OCI-LY7 (cell line): ENCODE data around the gene TMEM63B. TPM values are rescaled to one million over a fixed set of nuclear protein-coding genes. Genes with fewer than 3 reads are reported as not detected.

Experiments used
- BruUV-seq: library from RNA; stranded (reverse); fragments of 400-500 nt; replicated peaks from 2 replicates; lab custom pipeline; 2021; lab: Mats Ljungman, UMichigan
- CTCF ChIA-PET: fragments of 300-600 bp; sonication (Branson Sonifier 250); formaldehyde crosslinking; loops from one replicate; lab custom pipeline; 2022; ENCODE audit warnings: antibody characterized with exemption; ENCODE audit not compliant: unreplicated experiment; lab: Charles Lee
- POLR2A ChIA-PET: fragments of 300-600 bp; sonication (Branson Sonifier 250); formaldehyde crosslinking; loops from one replicate; lab custom pipeline; 2022; ENCODE audit warnings: antibody characterized with exemption; lab: Charles Lee
- DNase-seq: peaks from one replicate; pipeline ENCODE4 v3.0.0-alpha.2; 2015; ENCODE audit warnings: low spot score
- H2AFZ ChIP-seq: fragments of 200-600 bp; sonication (generic), shearing (Covaris generic); 2 replicates; pipeline ENCODE4 v1.6.1; 2014; ENCODE audit warnings: mild to moderate bottlenecking, antibody characterized with exemption, low read length, moderate library complexity
- H3K27ac ChIP-seq: fragments of 200-600 bp; sonication (generic); 2 replicates; pipeline ENCODE4 v1.5.1; 2014; ENCODE audit warnings: mixed run types, low read depth, mild to moderate bottlenecking, moderate library complexity, low read length, inconsistent platforms; ENCODE audit not compliant: poor library complexity, severe bottlenecking
- H3K36me3 ChIP-seq: fragments of 200-600 bp; sonication (generic); 2 replicates; pipeline ENCODE4 v1.6.1; 2014; ENCODE audit warnings: mild to moderate bottlenecking, antibody characterized with exemption, low read length, moderate library complexity, mixed read lengths; ENCODE audit not compliant: insufficient read depth
- H3K4me1 ChIP-seq: fragments of 200-600 bp; sonication (generic); 2 replicates; pipeline ENCODE4 v1.5.1; 2014; ENCODE audit warnings: mild to moderate bottlenecking, low read length; ENCODE audit not compliant: insufficient read depth, poor library complexity, severe bottlenecking
- H3K4me2 ChIP-seq: fragments of 200-600 bp; sonication (generic); 2 replicates; pipeline ENCODE4 v1.6.1; 2014; ENCODE audit warnings: mild to moderate bottlenecking, low read length
- H3K4me3 ChIP-seq: fragments of 200-600 bp; sonication (generic); 2 replicates; pipeline ENCODE4 v1.5.1; 2014; ENCODE audit warnings: mild to moderate bottlenecking, low read depth, low read length; ENCODE audit not compliant: poor library complexity, severe bottlenecking
- H3K79me2 ChIP-seq: fragments of 200-600 bp; sonication (generic); 2 replicates; pipeline ENCODE4 v1.6.1; 2016; ENCODE audit warnings: low read depth, mild to moderate bottlenecking, low read length, moderate library complexity, mixed read lengths; ENCODE audit not compliant: insufficient read depth
- H3K9me2 ChIP-seq: fragments of 200-600 bp; sonication (generic); 2 replicates; pipeline ENCODE4 v1.6.1; 2016; ENCODE audit warnings: mild to moderate bottlenecking, low read length, mixed read lengths; ENCODE audit not compliant: insufficient read depth
- H3K9me3 ChIP-seq: fragments of 200-600 bp; sonication (generic); 2 replicates; pipeline ENCODE4 v1.6.1; 2014; ENCODE audit warnings: mild to moderate bottlenecking, mixed run types, low read length, mixed read lengths
- H4K20me1 ChIP-seq: fragments of 200-600 bp; sonication (generic); 2 replicates; pipeline ENCODE4 v1.6.1; 2014; ENCODE audit warnings: mild to moderate bottlenecking, antibody characterized with exemption, low read length, moderate library complexity, mixed read lengths; ENCODE audit not compliant: insufficient read depth
- CTCF ChIP-seq: fragments of 200-600 bp; sonication (generic); conservative IDR thresholded peaks from 2 replicates; pipeline ENCODE4 v1.5.1; 2014; ENCODE audit warnings: mild to moderate bottlenecking, antibody characterized with exemption, low read length, moderate library complexity, mixed read lengths
- EZH2phosphoT487 ChIP-seq: fragments of 200-600 bp; sonication (generic); IDR thresholded peaks from 2 replicates; pipeline ENCODE4 v1.6.1; 2018; ENCODE audit warnings: low read depth, borderline replicate concordance, mild to moderate bottlenecking, mixed run types, antibody characterized with exemption, low read length, moderate library complexity, mixed read lengths
- intact Hi-C: fragments of 100-400 bp; cut with micrococcal nuclease; formaldehyde crosslinking; loops from one replicate; pipeline ENCODE4 v1.10.0; 2022; ENCODE audit not compliant: unreplicated experiment
- total RNA-seq, 2 experiments: library from RNA; depleted of rRNA in 1 of 2; stranded (reverse); fragments of >200 nt in 1 of 2; shearing (Covaris generic) in 1 of 2; gene quantifications; 2 replicates each; pipeline ENCODE4 v1.2.3, GENCODE V29; 2014 to 2022

The TMEM63B gene
- total RNA-seq, 2 experiments from 2014 or later = 5.4 to 10.0 TPM

- POLR2A ChIA-PET = no interaction called here
- H3K9me3 ChIP-seq = no peaks in the 10 kb centered on the region
- peak; percentile 30 for DNase-seq
These were observed 27.2 kb upstream of the TMEM63B start for GRCh38 chr6:44100088-44100550.

GRCh38 chr6:44101832-44102231, 25.5 kb upstream of the TMEM63B start:
- CTCF ChIA-PET = no interaction called here
- Histone ChIP-seq H3K36me3 (peaks cover 49% of the 10 kb centered on the region), H3K27ac (no peak overlapping the region), H3K9me2 (no peaks in the 10 kb centered on the region), H3K4me1 (no peaks in the 10 kb centered on the region), H2AFZ (no peak overlapping the region), H3K4me3 (no peak overlapping the region), H4K20me1 (0 out of 2 replicates have a peak, but pooled peaks cover 8% of the 10 kb centered on the region), H3K4me2 (no peak overlapping the region), H3K9me3 (no peaks in the 10 kb centered on the region), H3K79me2 (no peaks in the 10 kb centered on the region)
- POLR2A ChIA-PET = interaction anchor here (0.6 kb wide), 1 partner anchor 90 kb away, joined by 3 read pairs; no protein-coding TSS in a partner anchor
- DNase-seq = no peak
- intact Hi-C loops = no loop called here
- TF ChIP-seq EZH2phosphoT487 = no peak
- no peak for TF ChIP-seq CTCF
- no TSS peak for BruUV-seq

More at GRCh38 chr6:44100088-44100550, 27.2 kb upstream of the TMEM63B start:
- intact Hi-C loops = no loop called here
- Histone ChIP-seq H3K4me2 (no peak overlapping the region), H3K27ac (no peak overlapping the region), H3K79me2 (no peaks in the 10 kb centered on the region), H4K20me1 (0 out of 2 replicates have a peak, but pooled peaks cover 8% of the 10 kb centered on the region), H3K4me3 (no peak overlapping the region), H3K36me3 (peaks cover 36% of the 10 kb centered on the region; the same call in 1 of the 2 replicates), H3K9me2 (no peaks in the 10 kb centered on the region), H2AFZ (no peak overlapping the region), H3K4me1 (no peaks in the 10 kb centered on the region)
- TF ChIP-seq CTCF (peak; percentile 71), EZH2phosphoT487 (no peak)
- CTCF ChIA-PET = interaction anchor here (0.6 kb wide), 1 partner anchor 103 kb away, joined by 5 read pairs; no protein-coding TSS in a partner anchor
- no TSS peak for BruUV-seq

- Histone ChIP-seq H3K4me3 (no peak overlapping the region), H3K27ac (no peak overlapping the region), H3K36me3 (peaks cover 53% of the 10 kb centered on the region), H4K20me1 (0 out of 2 replicates have a peak, but pooled peaks cover 8% of the 10 kb centered on the region), H2AFZ (no peak overlapping the region), H3K79me2 (no peaks in the 10 kb centered on the region), H3K4me1 (no peaks in the 10 kb centered on the region), H3K4me2 (no peak overlapping the region), H3K9me3 (no peaks in the 10 kb centered on the region), H3K9me2 (no peaks in the 10 kb centered on the region)
- BruUV-seq = no TSS peak
- POLR2A ChIA-PET = interaction anchor here (0.7 to 1.0 kb wide), 2 partner anchors 21 to 42 kb away, joined by 5 read pairs; no protein-coding TSS in a partner anchor
- CTCF ChIA-PET = no interaction called here
- intact Hi-C loops = no loop called here
- TF ChIP-seq CTCF = no peak
- TF ChIP-seq EZH2phosphoT487 = no peak
- no peak for DNase-seq
These were observed 24.8 kb upstream of the TMEM63B start for GRCh38 chr6:44102527-44102926.
